T-cell (primary cell): Measurements from ENCODE around the gene GPR137. TPM values are rescaled to one million over a fixed set of nuclear protein-coding genes. Genes with fewer than 3 reads are reported as not detected.

ENCODE experiments used
- ATAC-seq, 4 experiments: fragments of 200-7000 bp in 3 of 4; fragments of 150-1000 bp in 1 of 4; cut with Tn5 transposase; replicated peaks in 1 of 4; 1 replicate in 3 of 4; 2 replicates in 1 of 4; pipeline ENCODE4 v1.10.0; 2021; ENCODE audit warnings: moderate library complexity in 3 of 4, mild to moderate bottlenecking in 2 of 4, moderate number of reproducible peaks in 1 of 4
- CTCF ChIA-PET, 2 donors: fragments of 300-600 bp; sonication (Branson Sonifier 250); formaldehyde crosslinking; loops; one replicate each; lab custom pipeline; 2022; ENCODE audit warnings: antibody characterized with exemption in 2 of 2; lab: Charles Lee
- POLR2A ChIA-PET, 2 donors: fragments of 300-600 bp; sonication (Branson Sonifier 250); formaldehyde crosslinking; loops; one replicate each; lab custom pipeline; 2022; ENCODE audit warnings: antibody characterized with exemption in 2 of 2; lab: Charles Lee
- DNase-seq, 35 experiments: peaks; one replicate each; pipeline versions ENCODE4 v3.0.0 to v3.0.0-alpha.2; 2013 to 2023
- H3K27ac ChIP-seq: one replicate; pipeline ENCODE4 v1.5.1; 2013; ENCODE audit warnings: low read length
- H3K27me3 ChIP-seq, 2 experiments: replicated peaks in 1 of 2; 1 replicate in 1 of 2; 2 replicates in 1 of 2; pipeline versions ENCODE4 v1.6.1 to v1.7.0; 2013; ENCODE audit warnings: low read length in 1 of 2, mixed read lengths in 1 of 2; ENCODE audit not compliant: control insufficient read depth in 2 of 2, insufficient read depth in 2 of 2; ENCODE audit errors: extremely low read depth in 1 of 2
- H3K36me3 ChIP-seq, 2 donors: 1 replicate in 1 of 2; 2 replicates in 1 of 2; pipeline versions ENCODE4 v1.6.1 to v1.7.0; 2013; ENCODE audit warnings: low read length in 1 of 2; ENCODE audit not compliant: control insufficient read depth in 2 of 2, insufficient read depth in 1 of 2; ENCODE audit errors: extremely low read depth in 1 of 2
- H3K4me1 ChIP-seq, 2 experiments: 1 replicate in 1 of 2; 2 replicates in 1 of 2; pipeline versions ENCODE4 v1.6.1 to v1.7.0; 2013; ENCODE audit warnings: low read length in 2 of 2, mixed read lengths in 1 of 2; ENCODE audit not compliant: insufficient read depth in 2 of 2, control insufficient read depth in 1 of 2; ENCODE audit errors: extremely low read depth in 1 of 2
- H3K4me3 ChIP-seq, 2 donors: 1 replicate in 1 of 2; 2 replicates in 1 of 2; pipeline versions ENCODE4 v1.5.1 to v1.7.0; 2013; ENCODE audit warnings: mild to moderate bottlenecking in 2 of 2, low read length in 1 of 2, moderate library complexity in 1 of 2; ENCODE audit not compliant: control insufficient read depth in 1 of 2; ENCODE audit errors: extremely low read depth in 1 of 2
- H3K9me3 ChIP-seq: 2 replicates; pipeline ENCODE4 v1.7.0; 2013
- H3K27ac Mint-ChIP-seq, 2 donors: one replicate each; pipeline ENCODE4 v1.8.0; 2020 to 2021; ENCODE audit warnings: mild to moderate bottlenecking in 2 of 2, mixed read lengths in 2 of 2
- H3K27me3 Mint-ChIP-seq, 2 donors: one replicate each; pipeline ENCODE4 v1.8.0; 2021 to 2022; ENCODE audit warnings: mixed read lengths in 2 of 2
- H3K36me3 Mint-ChIP-seq: one replicate; pipeline ENCODE4 v1.8.0; 2021; ENCODE audit warnings: mixed read lengths
- H3K4me1 Mint-ChIP-seq, 3 donors: one replicate each; pipeline ENCODE4 v1.8.0; 2020 to 2022; ENCODE audit warnings: mixed read lengths in 3 of 3, mild to moderate bottlenecking in 1 of 3
- H3K4me3 Mint-ChIP-seq, 3 donors: one replicate each; pipeline ENCODE4 v1.8.0; 2020 to 2022; ENCODE audit warnings: mild to moderate bottlenecking in 3 of 3, mixed read lengths in 3 of 3, moderate library complexity in 3 of 3
- H3K9me3 Mint-ChIP-seq, 3 donors: one replicate each; pipeline ENCODE4 v1.8.0; 2020 to 2022; ENCODE audit warnings: mixed read lengths in 3 of 3
- WGBS: methylation state at CpG from one replicate; pipeline ENCODE4 v1.1.5; 2013; ENCODE audit warnings: missing lambda C conversion rate; ENCODE audit not compliant: insufficient coverage; 5-methylcytosine and 5-hydroxymethylcytosine counted together
- total RNA-seq, 35 experiments: library from RNA in 6 of 35; stranded (reverse) in 6 of 35; fragments of 120-200 nt in 1 of 35; gene quantifications; one replicate each; pipeline versions ENCODE4 v1.2.1 to v1.2.4 and lab custom pipeline; 2013 to 2026

GPR137 gene
- total RNA-seq, 5 donors from 2014 or later (not counting 1 experiment from before 2014, with no cell fraction given) = 31.0 to 39.8 (median 34.2) TPM

DNA sequence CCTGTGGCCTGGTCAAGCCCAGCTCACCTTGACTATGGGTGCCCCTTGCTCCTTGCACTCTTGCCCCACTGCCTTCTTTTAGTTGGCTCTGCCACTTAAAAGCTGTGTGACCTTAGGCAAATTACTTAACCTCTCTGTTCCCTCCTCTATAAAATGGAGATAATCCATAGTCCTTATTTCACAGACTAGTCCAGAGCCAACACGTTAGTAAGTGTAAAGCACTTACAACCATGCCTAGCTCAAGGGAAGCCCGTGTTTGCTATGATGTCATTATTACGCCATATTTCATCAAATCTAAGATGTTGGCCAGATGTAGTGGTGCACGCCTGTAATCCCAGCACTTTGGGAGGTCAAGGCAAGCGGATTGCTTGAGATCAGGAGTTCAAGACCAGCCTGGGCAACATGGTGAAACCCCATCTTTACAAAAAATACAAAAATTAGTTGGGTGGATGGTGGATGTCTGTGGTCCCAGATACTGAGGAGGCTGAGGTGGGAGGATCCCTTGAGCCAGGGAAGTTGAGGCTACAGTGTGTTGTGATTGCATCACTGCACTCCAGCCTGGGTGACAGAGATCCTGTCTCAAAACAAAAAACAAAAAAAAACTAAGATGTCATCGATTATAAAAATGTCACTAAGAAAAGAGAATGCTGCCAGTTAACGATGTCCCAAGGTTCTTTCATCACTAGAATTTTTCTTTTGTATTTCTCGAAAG is 52.0 kb downstream of the GPR137 start:
- Histone ChIP-seq H3K27me3 (no peaks in the 10 kb centered on the region), H3K9me3 (no peaks in the 10 kb centered on the region), H3K4me3 (no peak overlapping the region), H3K27ac (no peak overlapping the region), H3K4me1 (peaks cover 14 to 42% of the 10 kb centered on the region in 2 experiments), H3K36me3 (peaks cover 3 to 34% of the 10 kb centered on the region in 2 donors)
- Mint-ChIP-seq H3K27me3 (no peaks in the 10 kb centered on the region), H3K9me3 (no peaks in the 10 kb centered on the region), H3K4me1 (peaks cover 29 to 46% (median 43%) of the 10 kb centered on the region in 3 donors), H3K36me3 (peaks cover 17% of the 10 kb centered on the region), H3K27ac (peak overlapping the region in 1 of 2 donors; percentile 28), H3K4me3 (peak overlapping the region in 1 of 3 donors; percentile 36)
- POLR2A ChIA-PET = interaction anchor here in 1 of 2 donors (0.6 kb wide), 1 partner anchor 19 kb away, joined by 6 read pairs; no protein-coding TSS in a partner anchor
- CTCF ChIA-PET = no interaction called here
- no peak for ATAC-seq
- 93% methylated on average over 4 of the region's 8 CpGs for WGBS
- no peak for DNase-seq

DNA sequence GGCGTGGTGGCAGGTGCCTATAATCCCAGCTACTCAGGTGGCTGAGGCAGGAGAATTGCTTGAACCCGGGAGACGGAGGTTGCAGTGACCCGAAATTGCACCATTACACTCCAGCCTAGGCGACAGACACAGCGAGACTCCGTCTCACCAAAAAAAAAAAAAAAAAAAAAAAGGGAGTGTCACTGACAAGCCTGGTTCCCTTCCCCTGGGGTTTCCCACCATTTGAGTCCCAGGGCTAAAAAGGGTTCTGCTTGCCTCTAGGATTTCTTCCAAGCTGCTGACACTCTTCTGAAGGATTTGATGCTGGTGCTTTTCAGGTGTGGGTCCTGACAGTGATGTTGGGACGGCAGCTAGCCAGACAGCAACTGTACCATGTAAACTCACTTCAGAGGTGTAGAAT is 53.1 kb downstream of the GPR137 start:
- Mint-ChIP-seq H3K4me3 (peak overlapping the region; percentile 82 to 92 (median 83)), H3K4me1 (peaks cover 29 to 48% (median 43%) of the 10 kb centered on the region in 3 donors), H3K9me3 (no peaks in the 10 kb centered on the region), H3K27me3 (no peaks in the 10 kb centered on the region), H3K36me3 (peaks cover 16% of the 10 kb centered on the region), H3K27ac (peak overlapping the region; percentile 94 to 95)
- peak overlapping the region; percentile 89 for H3K27ac ChIP-seq
- POLR2A ChIA-PET = interaction anchor here in 1 of 2 donors (0.7 kb wide), 1 partner anchor 20 kb away, joined by 5 read pairs; no protein-coding TSS in a partner anchor
- H3K36me3 ChIP-seq = peaks cover 2 to 41% of the 10 kb centered on the region in 2 donors
- CTCF ChIA-PET = interaction anchor here in 1 of 2 donors (0.7 kb wide), 1 partner anchor 1909 kb away, joined by 6 read pairs; no protein-coding TSS in a partner anchor
- no peak for DNase-seq
- no peak overlapping the region for H3K4me3 ChIP-seq
- peaks cover 14 to 52% of the 10 kb centered on the region in 2 experiments for H3K4me1 ChIP-seq
- 91% methylated on average over 3 of the region's 8 CpGs for WGBS
- H3K27me3 ChIP-seq = no peaks in the 10 kb centered on the region
- no peak for ATAC-seq
- no peaks in the 10 kb centered on the region for H3K9me3 ChIP-seq

Other genes starting within 250 kb of the GPR137 start
- not detected for gene FLRT1, start 249.9 kb upstream of the GPR137 start, total RNA-seq
- 10 to 100 TPM in 3 of 5 donors, 1 to 10 TPM in 2; 6.0 to 14.8 (median 10.4) TPM for gene MACROD1, start 119.7 kb upstream of the GPR137 start, total RNA-seq
- gene STIP1, start 99.7 kb upstream of the GPR137 start, total RNA-seq = 100 to 1,000 TPM in 3 of 5 donors, 10 to 100 TPM in 2; 61.1 to 133 (median 107) TPM
- 100 to 1,000 TPM; 115 to 184 (median 161) TPM for gene FERMT3, start 79.1 kb upstream of the GPR137 start, total RNA-seq
- 10 to 100 TPM; 16.1 to 48.3 (median 40.2) TPM for gene TRPT1, start 59.7 kb upstream of the GPR137 start, total RNA-seq
- gene NUDT22, start 59.6 kb upstream of the GPR137 start, total RNA-seq = 100 to 1,000 TPM in 1 of 5 donors, 10 to 100 TPM in 4; 49.7 to 108 (median 97.5) TPM
- gene DNAJC4, start 55.3 kb upstream of the GPR137 start, total RNA-seq = 10 to 100 TPM; 46.2 to 64.7 (median 51.4) TPM
- 10 to 100 TPM; 47.9 to 80.7 (median 76.0) TPM for gene VEGFB, start 51.3 kb upstream of the GPR137 start, total RNA-seq
- 10 to 100 TPM; 17.9 to 53.0 (median 42.9) TPM for gene FKBP2, start 44.8 kb upstream of the GPR137 start, total RNA-seq
- 100 to 1,000 TPM in 1 of 5 donors, 10 to 100 TPM in 4; 31.2 to 143 (median 88.1) TPM for gene PPP1R14B, start 38.9 kb upstream of the GPR137 start, total RNA-seq
- gene PLCB3, start 34.3 kb upstream of the GPR137 start, total RNA-seq = 10 to 100 TPM in 3 of 5 donors, 1 to 10 TPM in 2; 3.6 to 14.9 (median 11.2) TPM
- 10 to 100 TPM; 17.5 to 37.7 (median 29.1) TPM for gene BAD, start 1.2 kb upstream of the GPR137 start, total RNA-seq
- under 1 TPM in 3 of 5 donors, not detected in 2; 0.22 to 0.35 (median 0.33) TPM for gene KCNK4, start 5.5 kb downstream of the GPR137 start, total RNA-seq
- gene CATSPERZ, start 14.5 kb downstream of the GPR137 start, total RNA-seq = under 1 TPM in 1 of 5 donors, not detected in 4; 0.40 TPM
- 10 to 100 TPM; 20.2 to 43.1 (median 39.7) TPM for gene ESRRA, start 19.7 kb downstream of the GPR137 start, total RNA-seq
- gene TRMT112, start 31.7 kb downstream of the GPR137 start, total RNA-seq = 100 to 1,000 TPM; 104 to 177 (median 151) TPM
- 10 to 100 TPM; 35.8 to 86.7 (median 71.7) TPM for gene PRDX5, start 32.3 kb downstream of the GPR137 start, total RNA-seq
- gene CCDC88B, start 54.4 kb downstream of the GPR137 start, total RNA-seq = 100 to 1,000 TPM; 132 to 144 (median 133) TPM
- gene RPS6KA4, start 73.3 kb downstream of the GPR137 start, total RNA-seq = 10 to 100 TPM; 16.5 to 48.7 (median 43.7) TPM